ENCODE results near the gene CTSS.

The CTSS gene

DNA sequence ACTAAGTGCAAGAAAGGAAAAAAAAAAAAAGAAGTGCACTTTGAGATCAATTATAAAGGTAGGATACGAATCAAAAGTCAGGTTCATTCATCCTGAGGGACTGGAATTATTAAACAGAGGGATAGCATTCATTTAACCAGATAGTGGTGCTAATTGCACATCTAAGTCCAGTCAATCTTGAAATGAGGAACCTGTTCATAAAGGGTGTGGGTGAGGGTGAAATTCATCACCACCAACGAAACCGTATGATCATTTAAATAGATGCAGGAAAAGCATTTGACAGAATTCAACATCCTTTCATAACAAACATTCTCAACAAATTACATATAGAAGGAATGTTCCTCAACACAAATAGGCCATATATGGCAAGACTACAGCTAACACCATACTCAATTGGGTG, 5.6 kb downstream of the CTSS start:
- no peaks in the 10 kb centered on the region for H3K36me3 Mint-ChIP-seq (ENCODE audit: low read depth)
- TF ChIP-seq, protein P1, sequence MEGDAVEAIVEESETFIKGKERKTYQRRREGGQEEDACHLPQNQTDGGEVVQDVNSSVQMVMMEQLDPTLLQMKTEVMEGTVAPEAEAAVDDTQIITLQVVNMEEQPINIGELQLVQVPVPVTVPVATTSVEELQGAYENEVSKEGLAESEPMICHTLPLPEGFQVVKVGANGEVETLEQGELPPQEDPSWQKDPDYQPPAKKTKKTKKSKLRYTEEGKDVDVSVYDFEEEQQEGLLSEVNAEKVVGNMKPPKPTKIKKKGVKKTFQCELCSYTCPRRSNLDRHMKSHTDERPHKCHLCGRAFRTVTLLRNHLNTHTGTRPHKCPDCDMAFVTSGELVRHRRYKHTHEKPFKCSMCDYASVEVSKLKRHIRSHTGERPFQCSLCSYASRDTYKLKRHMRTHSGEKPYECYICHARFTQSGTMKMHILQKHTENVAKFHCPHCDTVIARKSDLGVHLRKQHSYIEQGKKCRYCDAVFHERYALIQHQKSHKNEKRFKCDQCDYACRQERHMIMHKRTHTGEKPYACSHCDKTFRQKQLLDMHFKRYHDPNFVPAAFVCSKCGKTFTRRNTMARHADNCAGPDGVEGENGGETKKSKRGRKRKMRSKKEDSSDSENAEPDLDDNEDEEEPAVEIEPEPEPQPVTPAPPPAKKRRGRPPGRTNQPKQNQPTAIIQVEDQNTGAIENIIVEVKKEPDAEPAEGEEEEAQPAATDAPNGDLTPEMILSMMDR (IDR thresholded peaks at IDR 0.05) = no peak

DNA sequence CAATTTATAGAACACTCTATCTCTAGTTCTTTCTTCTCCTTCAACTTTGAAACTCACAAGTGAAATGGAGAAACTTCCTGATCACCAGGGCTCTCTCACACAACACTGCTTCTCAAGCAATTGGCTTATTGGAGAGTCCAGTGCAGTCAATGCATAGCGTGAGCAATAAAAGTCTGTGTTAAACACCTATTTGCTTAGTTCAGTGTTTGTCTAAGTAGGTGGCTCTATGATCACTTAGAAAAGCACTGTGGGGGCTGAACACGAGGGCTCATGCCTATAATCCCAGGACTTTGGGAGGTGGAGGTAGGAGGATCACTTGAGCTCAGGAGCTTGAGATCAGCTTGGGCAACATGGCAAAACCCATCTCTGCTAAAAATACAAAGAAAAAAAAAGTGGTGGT, 12.2 kb downstream of the CTSS start:
- TF ChIP-seq, protein P1 (IDR thresholded peaks at IDR 0.05) = no peak
- Mint-ChIP-seq H3K4me3 (no peak overlapping the region), H3K9me3 (no peaks in the 10 kb centered on the region)

More for the DNA sequence above, 5.6 kb downstream of the CTSS start:
- DNase-seq = no peak
- no peak overlapping the region for H3K4me3 Mint-ChIP-seq
- H3K27me3 Mint-ChIP-seq (ENCODE audit: low read depth, poor library complexity) = no peaks in the 10 kb centered on the region
- H3K4me1 Mint-ChIP-seq = peaks cover 2% of the 10 kb centered on the region
- peaks cover 21% of the 10 kb centered on the region for H3K9me3 Mint-ChIP-seq
- H3K27ac Mint-ChIP-seq = no peak overlapping the region

DNA sequence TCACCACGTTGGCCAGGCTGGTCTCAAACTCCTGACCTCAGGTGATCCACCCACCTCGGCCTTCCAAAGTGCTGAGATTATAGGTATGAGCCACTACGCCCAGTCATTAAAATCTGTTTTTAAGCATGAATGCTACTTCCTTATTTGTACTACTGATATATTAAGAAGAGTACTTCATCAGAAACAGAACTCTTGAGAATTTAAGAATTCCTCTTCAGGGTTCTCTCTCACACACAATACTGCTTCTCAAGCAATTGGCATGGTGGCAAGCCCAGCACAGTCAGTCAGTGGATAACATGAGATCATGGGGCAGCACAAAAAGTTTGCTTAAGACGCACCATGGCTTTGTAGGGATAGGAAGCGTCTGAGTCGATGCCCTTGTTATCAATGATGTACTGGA, 14.1 kb downstream of the CTSS start:
- Mint-ChIP-seq H3K4me1 (peaks cover 7% of the 10 kb centered on the region), H3K27ac (no peak overlapping the region), H3K36me3 (ENCODE audit: low read depth) (no peaks in the 10 kb centered on the region), H3K27me3 (ENCODE audit: low read depth, poor library complexity) (no peaks in the 10 kb centered on the region), H3K4me3 (no peak overlapping the region), H3K9me3 (no peaks in the 10 kb centered on the region)
- no peak for DNase-seq
- TF ChIP-seq, protein P1 (IDR thresholded peaks at IDR 0.05) = no peak

More for the DNA sequence above, 12.2 kb downstream of the CTSS start:
- H3K36me3 Mint-ChIP-seq (ENCODE audit: low read depth) = no peaks in the 10 kb centered on the region
- H3K27me3 Mint-ChIP-seq (ENCODE audit: low read depth, poor library complexity) = no peaks in the 10 kb centered on the region
- H3K27ac Mint-ChIP-seq = peak overlapping the region; percentile 64
- DNase-seq = no peak
- peaks cover 7% of the 10 kb centered on the region for H3K4me1 Mint-ChIP-seq

DNA sequence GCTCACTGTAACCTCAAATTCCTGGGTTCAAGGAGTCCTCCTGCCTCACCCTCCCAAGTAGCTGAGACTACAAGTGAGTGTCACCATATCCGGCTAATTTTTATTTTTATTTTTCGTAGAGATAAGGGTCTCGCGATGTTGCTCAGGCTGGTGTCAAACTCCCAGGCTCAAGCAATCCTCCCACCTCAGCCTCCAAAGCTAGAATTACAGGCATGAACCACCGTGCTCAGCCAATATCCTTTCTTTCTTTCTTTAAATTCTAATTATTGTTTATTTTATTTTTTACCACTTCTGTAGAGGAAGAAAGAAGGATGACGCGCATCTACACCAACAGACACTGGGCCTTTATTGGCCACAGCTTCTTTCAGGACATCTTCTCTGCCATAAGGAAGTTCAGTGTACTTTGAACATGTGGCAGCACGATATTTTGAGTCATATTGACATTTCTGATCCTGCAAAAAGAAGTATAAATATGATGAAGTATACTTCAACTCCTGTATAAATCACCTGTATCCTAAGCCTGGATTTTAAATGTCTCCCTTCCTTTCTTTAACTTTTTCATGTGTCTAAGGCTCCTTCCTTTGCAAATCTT, 15.8 kb downstream of the CTSS start:
- Mint-ChIP-seq H3K9me3 (no peaks in the 10 kb centered on the region), H3K4me1 (peaks cover 7% of the 10 kb centered on the region), H3K27me3 (ENCODE audit: low read depth, poor library complexity) (no peaks in the 10 kb centered on the region), H3K36me3 (ENCODE audit: low read depth) (no peaks in the 10 kb centered on the region), H3K27ac (no peak overlapping the region), H3K4me3 (no peak overlapping the region)
- no peak for DNase-seq
- TF ChIP-seq, protein P1 (IDR thresholded peaks at IDR 0.05) = no peak

DNA sequence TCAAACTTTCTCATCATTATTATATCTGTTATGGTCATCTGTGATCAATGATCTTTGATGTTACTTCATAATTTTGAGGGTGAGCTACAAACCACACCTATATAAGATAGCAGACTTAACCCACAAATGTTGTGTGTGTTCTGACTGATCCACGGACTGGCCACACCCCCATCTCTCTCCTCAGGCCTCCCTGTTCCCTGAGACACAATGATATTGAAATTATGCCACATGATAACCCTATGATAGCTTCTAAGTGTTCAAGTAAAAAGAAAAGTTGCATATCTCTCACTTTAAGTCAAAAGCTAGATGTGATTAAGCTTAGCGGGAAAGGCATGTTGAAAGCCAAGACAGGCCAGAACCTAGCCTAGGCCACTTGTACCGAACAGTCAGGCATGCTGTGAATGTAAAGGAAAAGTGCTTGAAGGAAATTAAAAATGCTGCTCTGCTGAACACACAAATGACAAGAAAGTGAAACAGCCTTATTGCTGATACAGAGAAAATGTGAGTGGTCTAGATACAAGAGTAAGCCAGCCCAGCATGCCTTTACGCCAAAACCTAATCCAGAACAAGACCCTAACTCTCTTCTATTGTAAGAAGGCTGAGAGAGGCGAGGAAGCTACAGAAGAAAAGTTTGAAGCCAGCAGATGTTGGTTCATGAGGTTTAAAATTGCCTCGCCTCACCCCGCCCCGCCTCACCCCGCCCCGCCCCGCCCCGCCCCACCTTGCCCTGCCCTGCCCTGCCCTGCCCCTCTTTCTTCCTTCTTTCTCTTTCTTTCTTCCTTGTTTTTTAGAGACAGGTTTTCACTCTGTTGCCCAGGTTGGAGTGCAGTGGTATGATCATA, 16.5 kb downstream of the CTSS start:
- Mint-ChIP-seq H3K36me3 (ENCODE audit: low read depth) (no peaks in the 10 kb centered on the region), H3K27ac (no peak overlapping the region), H3K4me1 (peaks cover 7% of the 10 kb centered on the region), H3K9me3 (no peaks in the 10 kb centered on the region), H3K27me3 (ENCODE audit: low read depth, poor library complexity) (no peaks in the 10 kb centered on the region), H3K4me3 (no peak overlapping the region)
- DNase-seq = no peak
- TF ChIP-seq, protein P1 (IDR thresholded peaks at IDR 0.05) = no peak
